GM03348 (cell line): ENCODE data around the gene MYG1.
"Not testable (repeated sequence)": the region's sequence is repeated elsewhere in the genome, so short reads cannot be mapped to it uniquely, and the experiment has no call there.

Source experiments
- DNase-seq: peaks from one replicate; pipeline ENCODE4 v3.0.0; 2012; ENCODE audit warnings: low spot score

Gene MYG1

GRCh38 chr12:53327435-53328042 is 28.0 kb downstream of the MYG1 start:
- DNase-seq, result no peak

- no peak for DNase-seq
These were observed 28.5 kb downstream of the MYG1 start for GRCh38 chr12:53328043-53328435.

GRCh38 chr12:53330671-53331070 is 31.2 kb downstream of the MYG1 start:
- DNase-seq, result no peak

GRCh38 chr12:53332339-53332738 is 32.8 kb downstream of the MYG1 start:
- not testable (repeated sequence) for DNase-seq

- DNase-seq, result no peak
These were observed 33.2 kb downstream of the MYG1 start for GRCh38 chr12:53332744-53333143.

GRCh38 chr12:53333289-53333688 is 33.8 kb downstream of the MYG1 start:
- DNase-seq, result no peak

- DNase-seq, result no peak
These were observed 34.4 kb downstream of the MYG1 start for GRCh38 chr12:53333845-53334244.

GRCh38 chr12:53334822-53335221 is 35.3 kb downstream of the MYG1 start:
- no peak for DNase-seq

- DNase-seq, result no peak
These were observed 36.7 kb downstream of the MYG1 start, which contains the start of gene SP7 for GRCh38 chr12:53336181-53336681. Gene SP7, minus strand, starts transcription at chr12:53336354. Its CDS starts 708 bp downstream, at chr12:53335646.

GRCh38 chr12:53338017-53338416 is 38.5 kb downstream of the MYG1 start:
- DNase-seq, result no peak

GRCh38 chr12:53338916-53339315 is 39.4 kb downstream of the MYG1 start:
- no peak for DNase-seq

- DNase-seq, result no peak
These were observed 40.9 kb downstream of the MYG1 start for GRCh38 chr12:53340398-53340797.

- DNase-seq, result no peak
These were observed 44.0 kb downstream of the MYG1 start for GRCh38 chr12:53343449-53343848.

- no peak for DNase-seq
These were observed 44.5 kb downstream of the MYG1 start for GRCh38 chr12:53343969-53344368.

GRCh38 chr12:53344487-53344823 is 45.0 kb downstream of the MYG1 start:
- no peak for DNase-seq

GRCh38 chr12:53344824-53345485 is 45.5 kb downstream of the MYG1 start:
- DNase-seq, result peak; percentile 92

GRCh38 chr12:53345486-53346188 is 46.1 kb downstream of the MYG1 start:
- DNase-seq, result peak; percentile 85

GRCh38 chr12:53346491-53346890 is 47.0 kb downstream of the MYG1 start:
- no peak for DNase-seq

GRCh38 chr12:53347905-53348304 is 48.4 kb downstream of the MYG1 start:
- no peak for DNase-seq

GRCh38 chr12:53352331-53353256 is 53.1 kb downstream of the MYG1 start:
- DNase-seq, result peak; percentile 79

- DNase-seq, result no peak
These were observed 53.8 kb downstream of the MYG1 start for GRCh38 chr12:53353257-53353655.

GRCh38 chr12:53355121-53355520 is 55.6 kb downstream of the MYG1 start:
- DNase-seq, result no peak
